Heart right ventricle (tissue), 16 donors: ENCODE results near the gene VPS52. TPM values are rescaled to one million over a fixed set of nuclear protein-coding genes. Genes with fewer than 3 reads are reported as not detected.

ENCODE experiments used
- ATAC-seq, 8 donors: fragments of 200-7000 bp; cut with Tn5 transposase; one replicate each; pipeline ENCODE4 v1.9.1; 2020; ENCODE audit warnings: mild to moderate bottlenecking in 8 of 8, moderate library complexity in 8 of 8, moderate number of reproducible peaks in 1 of 8
- DNase-seq, 2 donors: peaks; one replicate each; pipeline ENCODE4 v3.0.0-alpha.2; 2020
- H3K27ac ChIP-seq, 10 donors: fragments of 200-600 bp; sonication (generic) in 2 of 10; one replicate each; pipeline versions ENCODE4 v1.5.0 to v1.8.0; 2020 to 2022; ENCODE audit warnings: mild to moderate bottlenecking in 3 of 10
- H3K27me3 ChIP-seq, 7 donors: fragments of 200-600 bp; one replicate each; pipeline ENCODE4 v1.8.0; 2021 to 2022; ENCODE audit warnings: mild to moderate bottlenecking in 2 of 7
- H3K36me3 ChIP-seq, 9 donors: fragments of 200-600 bp; sonication (generic) in 1 of 9; one replicate each; pipeline versions ENCODE4 v1.5.0 to v1.8.0; 2020 to 2022; ENCODE audit warnings: mild to moderate bottlenecking in 2 of 9
- H3K4me1 ChIP-seq, 9 donors: fragments of 200-600 bp; sonication (generic) in 1 of 9; one replicate each; pipeline versions ENCODE4 v1.5.0 to v1.8.0; 2020 to 2022; ENCODE audit warnings: mild to moderate bottlenecking in 4 of 9
- H3K4me3 ChIP-seq, 10 donors: fragments of 200-600 bp; sonication (generic) in 2 of 10; one replicate each; pipeline versions ENCODE4 v1.5.0 to v1.8.0; 2020 to 2022; ENCODE audit warnings: mild to moderate bottlenecking in 7 of 10, moderate library complexity in 2 of 10
- H3K9me3 ChIP-seq, 11 donors: fragments of 200-600 bp in 10 of 11; sonication (generic) in 2 of 11; one replicate each; pipeline versions ENCODE4 v1.5.0 to v1.8.0; 2013 to 2022; ENCODE audit warnings: mild to moderate bottlenecking in 2 of 11, control low read depth in 1 of 11, moderate library complexity in 1 of 11
- CTCF ChIP-seq, 9 donors: fragments of 200-600 bp; sonication (generic) in 2 of 9; IDR thresholded peaks; one replicate each; pipeline versions ENCODE4 v1.5.0 to v1.8.0; 2021 to 2022; ENCODE audit warnings: antibody characterized with exemption in 9 of 9, mild to moderate bottlenecking in 5 of 9, moderate library complexity in 1 of 9
- WGBS, 2 donors: extraction: QIAGEN DNeasy Blood & Tissue Kit; methylation state at CpG; one replicate each; pipeline ENCODE4 v1.1.7; 2013; ENCODE audit warnings: inconsistent platforms in 1 of 2; 5-methylcytosine and 5-hydroxymethylcytosine counted together
- intact Hi-C, 10 donors: fragments of 100-400 bp; cut with DNase I; formaldehyde crosslinking; loops; one replicate each; pipeline versions ENCODE4 v1.11.1 to v1.14.2; 2022
- polyA plus RNA-seq, 2 donors: library from polyadenylated mRNA; stranded (reverse); fragments of 200-250 nt; gene quantifications; one replicate each; pipeline ENCODE4 v1.2.3, GENCODE V29; 2013
- total RNA-seq, 10 donors: library from RNA; stranded (reverse); fragmentation: NEBNext Ultra II Directional in 3 of 10; extraction: Animal tissue kit (Norgen Biotek cat#: 25700) in 3 of 10; gene quantifications; one replicate each; pipeline versions ENCODE4 v1.2.1 to v1.2.4, GENCODE V29; 2021 to 2023
- donor health status: Arrhythmogenic right ventricular cardiomyopathy.
- donor health status: ischemic (EF 13 %, LVEDD 7.1; RV severe dilation, severe dysfunction).
- donor health status: healthy with polysubstance abuse.
- donor health status: DM: no; HTN: yes; CAD: no.
- donor health status: DM: no; HTN: no; CAD: no.
- donor health status: ischemic (EF 25% LVEDD 6.9; RV normal size, moderate dysfunction).
- donor health status: ischemic (EF 25% LVEDD 5.7; RV mildly dilated, moderate dysfunction).
- donor health status: healthy.
- donor health status: DM: yes; HTN: yes; CAD: no.
- donor health status: Ischemic cardiomyopathy.
- donor health status: ischemic (EF 35%, LVEDD 5.7; RV mildly dilated, moderate dysfunction).
- donor health status: nonischemic (EF 11% LVEDD 7.7; RV severe dilation, severe dysfunction).
- donor health status: DM: yes; HTN: yes; CAD: no.
- donor health status: PGD.
- donor health status: ischemic (EF 29% LVEDD 5.4; RV normal size, mild dysfunction).
- donor health status: nonischemic (EF 23%, LVEDD 6.1; RV moderate dilation, normal function).

The VPS52 gene
- total and polyA plus RNA-seq, 12 donors: 25.2 to 45.7 (median 35.9) TPM

- peaks cover 0 to 16% (median 0%) of the 10 kb centered on the region in 7 donors for H3K27me3 ChIP-seq
- DNase-seq: no peak
- H3K36me3 ChIP-seq: peaks cover 0 to 31% (median 11%) of the 10 kb centered on the region in 9 donors
- no peak overlapping the region for H3K27ac ChIP-seq
- no peaks in the 10 kb centered on the region for H3K9me3 ChIP-seq
- no peak overlapping the region for H3K4me3 ChIP-seq
- TF ChIP-seq CTCF (IDR thresholded peaks at IDR 0.05): no peak
- intact Hi-C loops: loop anchor here in 1 of 10 donors (5.0 kb wide), 1 partner anchor 35 kb away; no protein-coding TSS in a partner anchor
- H3K4me1 ChIP-seq: peaks cover 6 to 45% (median 25%) of the 10 kb centered on the region in 9 donors
- no peak for ATAC-seq
- WGBS, 2 donors: 83 to 87% methylated on average over 18 of the region's 18 CpGs
These were observed 59.8 kb downstream of the VPS52 start for GRCh38 chr6:33211666-33212422.

GRCh38 chr6:33211136-33211535 is 60.5 kb downstream of the VPS52 start:
- WGBS, 2 donors: 83 to 88% methylated on average over 15 to 17 of the region's 17 CpGs
- intact Hi-C loops: loop anchor here in 1 of 10 donors (5.0 kb wide), 1 partner anchor 36 kb away; no protein-coding TSS in a partner anchor
- peaks cover 0 to 31% (median 11%) of the 10 kb centered on the region in 9 donors for H3K36me3 ChIP-seq
- ATAC-seq (no peak), DNase-seq (no peak)
- peaks cover 0 to 16% (median 0%) of the 10 kb centered on the region in 7 donors for H3K27me3 ChIP-seq
- H3K9me3 ChIP-seq: no peaks in the 10 kb centered on the region
- no peak for TF ChIP-seq CTCF (IDR thresholded peaks at IDR 0.05)
- no peak overlapping the region for H3K27ac ChIP-seq
- H3K4me1 ChIP-seq: peaks cover 6 to 45% (median 25%) of the 10 kb centered on the region in 9 donors
- no peak overlapping the region for H3K4me3 ChIP-seq

- intact Hi-C loops: loop anchor here in 4 of 10 donors (1.0 to 10.0 kb wide), 4 partner anchors 16 to 1035 kb away; partner anchors contain the start of genes AGPAT1 (in 1 of the 4) and RNF5 (in 1 of the 4)
- Histone ChIP-seq H3K4me3 (no peak overlapping the region), H3K9me3 (no peaks in the 10 kb centered on the region), H3K27ac (no peak overlapping the region), H3K27me3 (peaks cover 0 to 16% (median 0%) of the 10 kb centered on the region in 7 donors), H3K36me3 (peaks cover 0 to 31% (median 11%) of the 10 kb centered on the region in 9 donors), H3K4me1 (peaks cover 6 to 52% (median 31%) of the 10 kb centered on the region in 9 donors)
- DNase-seq: no peak
- WGBS, 2 donors: 93 to 94% methylated on average over 10 of the region's 10 CpGs
- no peak for TF ChIP-seq CTCF (IDR thresholded peaks at IDR 0.05)
- no peak for ATAC-seq
These were observed 61.8 kb downstream of the VPS52 start for GRCh38 chr6:33209856-33210255.

GRCh38 chr6:33208091-33208967 is 63.3 kb downstream of the VPS52 start, which contains the start of gene RING1:
Gene RING1 (plus strand): TSS chr6:33208500. CDS start chr6:33208823, 323 bp downstream.
- peaks cover 0 to 38% (median 12%) of the 10 kb centered on the region in 9 donors for H3K36me3 ChIP-seq
- TF ChIP-seq CTCF (IDR thresholded peaks at IDR 0.05): no peak
- peaks cover 10 to 53% (median 37%) of the 10 kb centered on the region in 9 donors for H3K4me1 ChIP-seq
- DNase-seq: peak; percentile 90
- H3K4me3 ChIP-seq: peak within 1 kb of the TSS; percentile 60 to 98 (median 94)
- H3K27me3 ChIP-seq: peaks cover 0 to 9% (median 0%) of the 10 kb centered on the region in 7 donors
- H3K9me3 ChIP-seq: no peaks in the 10 kb centered on the region
- 0 to 1% methylated on average over 58 to 86 of the region's 86 CpGs for WGBS, 2 donors
- H3K27ac ChIP-seq: peak within 1 kb of the TSS; percentile 79 to 99 (median 97)
- intact Hi-C loops: loop anchor here in 2 of 10 donors (10.0 kb wide), 2 partner anchors 486 to 1034 kb away; partner anchors contain the start of genes AGPAT1 (in 1 of the 2) and RNF5 (in 1 of the 2)
- peak; percentile 82 to 89 (median 86) for ATAC-seq
